K562 (cell line): Measurements from ENCODE around the gene SYMPK. TPM values are rescaled to one million over a fixed set of nuclear protein-coding genes. Genes with fewer than 3 reads are reported as not detected.
A peak's percentile ranks its signal among the peaks of the same experiment; 100 is the strongest.

Source experiments
- ATAC-seq: fragments of 200-7000 bp; cut with Tn5 transposase; 3 replicates; pipeline ENCODE4 v1.9.1; 2020; ENCODE audit warnings: moderate library complexity
- BruUV-seq: library from RNA; stranded (reverse); fragments of 400-500 nt; replicated peaks from 2 replicates; lab custom pipeline; 2021; lab: Mats Ljungman, UMichigan
- CTCF ChIA-PET: fragments of 300-600 bp; formaldehyde crosslinking; extraction: SDS; loops from one replicate; lab custom pipeline; 2021; ENCODE audit warnings: low intra/inter-chr PET ratio; lab: Yijun Ruan, JAX
- POLR2A ChIA-PET: fragments of 300-600, 350-650 bp; sonication (Branson Sonifier 250); formaldehyde crosslinking; extraction: SDS; loops from one replicate; lab custom pipeline; 2021; ENCODE audit warnings: antibody characterized with exemption, inconsistent platforms; lab: Yijun Ruan, JAX
- DNase-seq, 4 experiments: peaks; one replicate each; pipeline versions ENCODE4 v3.0.0 to v3.0.0-alpha.2; 2011 to 2018; ENCODE audit warnings: low spot score in 3 of 4, mixed read lengths in 3 of 4; ENCODE audit errors: extremely low read depth in 1 of 4
- FAIRE-seq: peaks from 2 replicates; lab custom pipeline; 2011; peaks lifted over from hg19 to GRCh38; lab: Jason Lieb, UNC
- H2AFZ ChIP-seq: 2 replicates; pipeline ENCODE4 v1.6.0; 2011; ENCODE audit warnings: low read depth, low read length, control low read depth, inconsistent platforms
- H3K27ac ChIP-seq: fragments of 200-600 bp; 3 replicates; pipeline ENCODE4 v1.8.0; 2011; ENCODE audit warnings: low read depth, mild to moderate bottlenecking, control low read depth, inconsistent platforms, low read length, moderate library complexity, mixed read lengths; ENCODE audit errors: extremely low read depth
- H3K27me3 ChIP-seq, 2 experiments: fragments of 300-600 bp in 1 of 2; 2 replicates in 1 of 2; 3 replicates in 1 of 2; pipeline versions ENCODE4 v1.6.0 to v1.8.0; 2011; ENCODE audit warnings: inconsistent platforms in 2 of 2, low read length in 2 of 2, mild to moderate bottlenecking in 1 of 2, mixed read lengths in 1 of 2, moderate library complexity in 1 of 2; ENCODE audit not compliant: control insufficient read depth in 2 of 2, insufficient read depth in 2 of 2
- H3K36me3 ChIP-seq: fragments of 300-600 bp; 3 replicates; pipeline ENCODE4 v1.8.0; 2011; ENCODE audit warnings: mild to moderate bottlenecking, low read length, inconsistent platforms; ENCODE audit not compliant: control insufficient read depth, insufficient read depth
- H3K4me1 ChIP-seq, 2 experiments: fragments of 200-600 bp in 1 of 2; replicated peaks in 1 of 2; 2 replicates in 1 of 2; 3 replicates in 1 of 2; pipeline versions ENCODE4 v1.5.1 to v1.8.0; 2011; ENCODE audit warnings: inconsistent platforms in 2 of 2, low read length in 2 of 2, mild to moderate bottlenecking in 1 of 2, mixed read lengths in 1 of 2, moderate library complexity in 1 of 2; ENCODE audit not compliant: control insufficient read depth in 2 of 2, insufficient read depth in 2 of 2
- H3K4me2 ChIP-seq: 2 replicates; pipeline ENCODE4 v1.6.1; 2011; ENCODE audit warnings: low read length, control low read depth, inconsistent platforms, mixed read lengths; ENCODE audit not compliant: insufficient read depth
- H3K4me3 ChIP-seq: fragments of 200-600 bp; sonication (generic), shearing (Covaris generic); 2 replicates; pipeline ENCODE4 v1.5.1; 2016; ENCODE audit warnings: control low read depth, inconsistent platforms
- H3K79me2 ChIP-seq: fragments of 200-600 bp; 3 replicates; pipeline ENCODE4 v1.8.0; 2011; ENCODE audit warnings: low read length, inconsistent platforms; ENCODE audit not compliant: control insufficient read depth, insufficient read depth
- H3K9ac ChIP-seq, 2 experiments: 2 replicates each; pipeline versions ENCODE4 v1.6.0 to v1.6.1; 2011; ENCODE audit warnings: low read depth in 2 of 2, low read length in 2 of 2, control low read depth in 1 of 2, inconsistent platforms in 1 of 2, mild to moderate bottlenecking in 1 of 2, mixed read lengths in 1 of 2; ENCODE audit not compliant: insufficient read depth in 1 of 2
- H3K9me1 ChIP-seq: one replicate; pipeline ENCODE4 v1.6.0; 2011; ENCODE audit warnings: inconsistent platforms, mild to moderate bottlenecking, low read length, moderate library complexity; ENCODE audit not compliant: control insufficient read depth, insufficient read depth
- H3K9me3 ChIP-seq: replicated peaks from 2 replicates; pipeline ENCODE4 v1.5.1; 2011; ENCODE audit warnings: low read depth, low read length, inconsistent platforms; ENCODE audit not compliant: control insufficient read depth, insufficient read depth
- H4K20me1 ChIP-seq: replicated peaks from 2 replicates; pipeline ENCODE4 v1.6.1; 2011; ENCODE audit warnings: low read length, inconsistent platforms, mixed read lengths; ENCODE audit not compliant: control insufficient read depth, insufficient read depth
- FOXA3 ChIP-seq, 2 experiments: fragments of 450-650 bp in 1 of 2; sonication (generic) in 1 of 2; formaldehyde crosslinking; IDR thresholded peaks in 1 of 2; conservative IDR thresholded peaks in 1 of 2; 2 replicates each; pipeline versions ENCODE4 v1.4.0 to v1.8.0; 2020 to 2022; ENCODE audit warnings: mild to moderate bottlenecking in 2 of 2, missing genetic modification reagents in 1 of 2
- GATAD2A ChIP-seq: fragments of 450-650 bp; IDR thresholded peaks from 2 replicates; pipeline ENCODE4 v1.6.1; 2017
- HNRNPLL ChIP-seq: fragments of 200-400 bp; formaldehyde crosslinking; IDR thresholded peaks from 2 replicates; pipeline ENCODE4 v1.6.1; 2017; ENCODE audit warnings: low read length, low read depth, mild to moderate bottlenecking; ENCODE audit not compliant: poor library complexity, severe bottlenecking
- NBN ChIP-seq: fragments of 450-650 bp; IDR thresholded peaks from 2 replicates; pipeline ENCODE4 v1.6.1; 2016; ENCODE audit warnings: low read depth, mild to moderate bottlenecking
- NEUROD1 ChIP-seq: fragments of 150-350 bp; IDR thresholded peaks from 2 replicates; pipeline ENCODE4 v1.6.1; 2014; ENCODE audit warnings: borderline replicate concordance, low read length, low read depth; ENCODE audit not compliant: partially characterized antibody
- NR2C1 ChIP-seq, 2 experiments: fragments of 450-650 bp; IDR thresholded peaks; 2 replicates each; pipeline ENCODE4 v1.6.1; 2017; ENCODE audit warnings: mild to moderate bottlenecking in 2 of 2, antibody characterized with exemption in 1 of 2, inconsistent platforms in 1 of 2, missing compliant biosample characterization in 1 of 2, missing genetic modification characterization in 1 of 2
- NR3C1 ChIP-seq: sonication (generic); formaldehyde crosslinking; IDR thresholded peaks from 2 replicates; pipeline ENCODE4 v1.8.1; 2022; ENCODE audit warnings: missing genetic modification reagents
- PML ChIP-seq: IDR thresholded peaks from 2 replicates; pipeline ENCODE4 v1.6.1; 2012; ENCODE audit warnings: low read length, inconsistent platforms
- POLR2G ChIP-seq: fragments of 200-400 bp; formaldehyde crosslinking; IDR thresholded peaks from 2 replicates; pipeline ENCODE4 v1.6.1; 2017; ENCODE audit warnings: low read depth, mild to moderate bottlenecking, antibody characterized with exemption, low read length, moderate library complexity
- PRPF4 ChIP-seq: fragments of 200-400 bp; formaldehyde crosslinking; IDR thresholded peaks from one replicate; pipeline ENCODE4 v1.6.1; 2017; ENCODE audit warnings: low read length, low read depth, mild to moderate bottlenecking; ENCODE audit not compliant: insufficient read depth, poor library complexity, severe bottlenecking
- TAF15 ChIP-seq: fragments of 200-400 bp; formaldehyde crosslinking; IDR thresholded peaks from 2 replicates; pipeline ENCODE4 v1.6.1; 2017; ENCODE audit warnings: mild to moderate bottlenecking, low read depth, low read length, moderate library complexity
- ZBTB7A ChIP-seq: IDR thresholded peaks from 2 replicates; pipeline ENCODE4 v1.6.1; 2011; ENCODE audit warnings: low read depth, mild to moderate bottlenecking, low read length, moderate library complexity, borderline replicate concordance; ENCODE audit not compliant: control insufficient read depth
- ZFP36 ChIP-seq: fragments of 150-350 bp; IDR thresholded peaks from 2 replicates; pipeline ENCODE4 v1.6.1; 2018; ENCODE audit warnings: low read length, low read depth; ENCODE audit not compliant: partially characterized antibody
- WGBS: fragments of 100-300 bp; shearing (Covaris generic); methylation state at CpG from one replicate; pipeline ENCODE4 v1.1.6; 2016; ENCODE audit warnings: low coverage, mixed read lengths; ENCODE audit not compliant: insufficient coverage; ENCODE audit errors: missing lambda C conversion rate; 5-methylcytosine and 5-hydroxymethylcytosine counted together
- in situ Hi-C: fragments of 300-500 bp; cut with MboI; formaldehyde crosslinking; loops from 4 replicates; pipeline ENCODE4 v1.15.0; 2018; ENCODE audit warnings: inconsistent platforms, mixed read lengths
- intact Hi-C: fragments of 100-400 bp; cut with micrococcal nuclease; formaldehyde crosslinking; loops from 2 replicates; pipeline ENCODE4 v1.14.2; 2022
- polyA plus RNA-seq, 8 experiments: library from polyadenylated mRNA; depleted of rRNA in 4 of 8; stranded (reverse) in 5 of 8; unstranded in 3 of 8; fragments of >200 nt; fragmentation: Nextera tagmentation in 2 of 8; fragmentation: Illumina TruSeq in 1 of 8; extraction: Ambion mirVana in 2 of 8; extraction: Trizol in 1 of 8; gene quantifications; 2 replicates each; pipeline versions ENCODE4 v1.2.1 to v1.2.3, GENCODE V29; 2011 to 2014; ENCODE audit warnings: inconsistent platforms in 1 of 8, missing spikeins in 1 of 8
- total RNA-seq, 7 experiments: library from RNA; depleted of rRNA in 6 of 7; stranded (reverse); fragments of >200 nt in 6 of 7; fragmentation: Illumina TruSeq in 2 of 7; extraction: Trizol in 2 of 7; gene quantifications; 2 replicates each; pipeline versions ENCODE4 v1.2.1 to v1.2.3, GENCODE V29; 2011 to 2021; ENCODE audit warnings: low replicate concordance in 1 of 7
- TF ChIP-seq, protein P1 (sequence below): fragments of 450-650 bp; formaldehyde crosslinking; IDR thresholded peaks from 2 replicates; pipeline ENCODE4 v1.4.0; 2020; ENCODE audit warnings: mild to moderate bottlenecking, mixed read lengths

Gene SYMPK
- total and polyA plus RNA-seq, 9 of the 15 experiments (the other 6 are each of a cell fraction or from before 2014, with no cell fraction given) = 0.73 to 95.5 (median 58.4) TPM

DNA sequence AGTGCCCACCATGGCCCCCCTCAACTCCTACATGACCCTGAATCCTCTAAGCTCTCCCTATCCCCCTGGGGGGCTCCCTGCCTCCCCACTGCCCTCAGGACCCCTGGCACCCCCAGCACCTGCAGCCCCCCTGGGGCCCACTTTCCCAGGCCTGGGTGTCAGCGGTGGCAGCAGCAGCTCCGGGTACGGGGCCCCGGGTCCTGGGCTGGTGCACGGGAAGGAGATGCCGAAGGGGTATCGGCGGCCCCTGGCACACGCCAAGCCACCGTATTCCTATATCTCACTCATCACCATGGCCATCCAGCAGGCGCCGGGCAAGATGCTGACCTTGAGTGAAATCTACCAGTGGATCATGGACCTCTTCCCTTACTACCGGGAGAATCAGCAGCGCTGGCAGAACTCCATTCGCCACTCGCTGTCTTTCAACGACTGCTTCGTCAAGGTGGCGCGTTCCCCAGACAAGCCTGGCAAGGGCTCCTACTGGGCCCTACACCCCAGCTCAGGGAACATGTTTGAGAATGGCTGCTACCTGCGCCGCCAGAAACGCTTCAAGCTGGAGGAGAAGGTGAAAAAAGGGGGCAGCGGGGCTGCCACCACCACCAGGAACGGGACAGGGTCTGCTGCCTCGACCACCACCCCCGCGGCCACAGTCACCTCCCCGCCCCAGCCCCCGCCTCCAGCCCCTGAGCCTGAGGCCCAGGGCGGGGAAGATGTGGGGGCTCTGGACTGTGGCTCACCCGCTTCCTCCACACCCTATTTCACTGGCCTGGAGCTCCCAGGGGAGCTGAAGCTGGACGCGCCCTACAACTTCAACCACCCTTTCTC, 9.4 kb upstream of the SYMPK start:
- WGBS = 92% methylated on average over 28 of the region's 34 CpGs
- Histone ChIP-seq H3K4me2 (no peak overlapping the region), H3K9ac (no peak overlapping the region), H3K9me3 (no peaks in the 10 kb centered on the region), H3K36me3 (peaks cover 9% of the 10 kb centered on the region), H3K4me3 (no peak overlapping the region), H3K79me2 (peaks cover 3% of the 10 kb centered on the region; the same call in 1 of the 3 replicates), H4K20me1 (no peaks in the 10 kb centered on the region), H3K27ac (peak overlapping the region; percentile 72; the same call in 1 of the 3 replicates), H3K27me3 (no peaks in the 10 kb centered on the region), H3K9me1 (no peaks in the 10 kb centered on the region), H2AFZ (no peak overlapping the region), H3K4me1 (peaks cover 40 to 51% of the 10 kb centered on the region in 2 experiments)
- intact Hi-C loops (no loop called here), in situ Hi-C loops (no loop called here)
- ATAC-seq (no peak), DNase-seq (no peak), FAIRE-seq (no peak)
- TF ChIP-seq FOXA3 (CRISPR knock-in tag; conservative IDR thresholded peaks at IDR 0.05 in 1 of 2, IDR thresholded peaks at IDR 0.05 in 1 of 2) = no peak
- TF ChIP-seq NEUROD1 = no peak
- TF ChIP-seq ZBTB7A = 0 out of 2 replicates have a peak, but pooled peaks have one; percentile 47
- TF ChIP-seq PML = no peak
- TF ChIP-seq NBN = no peak
- TF ChIP-seq TAF15 = no peak
- TF ChIP-seq HNRNPLL = no peak
- no peak for TF ChIP-seq PRPF4
- TF ChIP-seq ZFP36 = no peak
- peak; percentile 41; the same call in 1 of the 2 replicates for TF ChIP-seq POLR2G
- TF ChIP-seq GATAD2A = no peak
- TF ChIP-seq, protein P1, sequence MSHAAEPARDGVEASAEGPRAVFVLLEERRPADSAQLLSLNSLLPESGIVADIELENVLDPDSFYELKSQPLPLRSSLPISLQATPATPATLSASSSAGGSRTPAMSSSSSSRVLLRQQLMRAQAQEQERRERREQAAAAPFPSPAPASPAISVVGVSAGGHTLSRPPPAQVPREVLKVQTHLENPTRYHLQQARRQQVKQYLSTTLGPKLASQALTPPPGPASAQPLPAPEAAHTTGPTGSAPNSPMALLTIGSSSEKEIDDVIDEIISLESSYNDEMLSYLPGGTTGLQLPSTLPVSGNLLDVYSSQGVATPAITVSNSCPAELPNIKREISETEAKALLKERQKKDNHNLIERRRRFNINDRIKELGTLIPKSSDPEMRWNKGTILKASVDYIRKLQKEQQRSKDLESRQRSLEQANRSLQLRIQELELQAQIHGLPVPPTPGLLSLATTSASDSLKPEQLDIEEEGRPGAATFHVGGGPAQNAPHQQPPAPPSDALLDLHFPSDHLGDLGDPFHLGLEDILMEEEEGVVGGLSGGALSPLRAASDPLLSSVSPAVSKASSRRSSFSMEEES (CRISPR knock-in tag) = no peak
- no peak for TF ChIP-seq NR3C1 (CRISPR knock-in tag)
- TF ChIP-seq NR2C1 (IDR thresholded peaks at IDR 0.05) = no peak
- no peak for TF ChIP-seq NR2C1 (tag; IDR thresholded peaks at IDR 0.05)
- no TSS peak for BruUV-seq
- CTCF ChIA-PET = no interaction called here
- POLR2A ChIA-PET = interaction anchor here (0.6 kb wide), 1 partner anchor 8 kb away, joined by 4 read pairs; the partner anchor contains the start of gene FOXA3
